H1 (cell line): ENCODE data around the gene SAE1.

ENCODE experiments used
- CBX5 ChIP-seq: fragments of 300-800, 300-1000 bp; sonication (generic); IDR thresholded peaks from 2 replicates; pipeline ENCODE4 v1.7.1; 2016; ENCODE audit warnings: antibody characterized with exemption, low read length, low read depth
- CTCF ChIP-seq, 3 experiments: IDR thresholded peaks; 1 replicate in 2 of 3; 2 replicates in 1 of 3; pipeline versions ENCODE4 v1.5.1 to v1.6.1; 2011; ENCODE audit warnings: low read length in 3 of 3, mild to moderate bottlenecking in 3 of 3, inconsistent platforms in 2 of 3, low read depth in 1 of 3, moderate library complexity in 1 of 3; ENCODE audit not compliant: insufficient read depth in 1 of 3; ENCODE audit errors: control extremely low read depth in 1 of 3
- POLR2A ChIP-seq, 2 experiments: IDR thresholded peaks; 1 replicate in 1 of 2; 2 replicates in 1 of 2; pipeline ENCODE4 v1.6.1; 2011; ENCODE audit warnings: low read depth in 2 of 2, low read length in 2 of 2, mild to moderate bottlenecking in 2 of 2; ENCODE audit errors: control extremely low read depth in 1 of 2
- POLR2AphosphoS5 ChIP-seq: IDR thresholded peaks from 2 replicates; pipeline ENCODE4 v1.6.1; 2011; ENCODE audit warnings: low read depth, low read length
- RNF2 ChIP-seq: fragments of 200-900, 300-1000 bp; sonication (generic); IDR thresholded peaks from 2 replicates; pipeline ENCODE4 v1.7.1; 2016; ENCODE audit warnings: borderline replicate concordance, low read depth, mild to moderate bottlenecking, antibody characterized with exemption, low read length; ENCODE audit not compliant: poor library complexity, severe bottlenecking; ENCODE audit errors: missing control alignments

- TF ChIP-seq CTCF (IDR thresholded peaks at IDR 0.05; ENCODE audit: control extremely low read depth in 1 of 3, insufficient read depth in 1 of 3, low read depth in 1 of 3, low read length in 3 of 3) = no peak
- no peak for TF ChIP-seq CBX5
- no peak; a peak in 1 of 3 replicates for TF ChIP-seq POLR2A (IDR thresholded peaks at IDR 0.05; ENCODE audit: control extremely low read depth in 1 of 2, low read depth in 2 of 2, low read length in 2 of 2)
- TF ChIP-seq RNF2 = no peak
- peak; percentile 55; the same call in 1 of the 2 replicates for TF ChIP-seq POLR2AphosphoS5
Measured at GRCh38 chr19:47109541-47110375, 20.9 kb upstream of the SAE1 start.
